IPS DF 19.7 (cell line): ENCODE measurements around the gene MRPS30.
"Not testable (repeated sequence)": the region's sequence is repeated elsewhere in the genome, so short reads cannot be mapped to it uniquely, and the experiment has no call there.

ENCODE experiments used
- DNase-seq: peaks from one replicate; pipeline ENCODE4 v3.0.0-alpha.2; 2013; ENCODE audit warnings: low read depth, low spot score

The MRPS30 gene

GRCh38 chr5:44821164-44821563 is 12.4 kb downstream of the MRPS30 start:
- DNase-seq, result no peak

GRCh38 chr5:44824662-44825061 is 15.9 kb downstream of the MRPS30 start:
- not testable (repeated sequence) for DNase-seq

GRCh38 chr5:44827681-44828080 is 18.9 kb downstream of the MRPS30 start:
- DNase-seq, result no peak

GRCh38 chr5:44828719-44829118 is 20.0 kb downstream of the MRPS30 start:
- no peak for DNase-seq

- no peak for DNase-seq
These were observed 22.2 kb downstream of the MRPS30 start for GRCh38 chr5:44830951-44831350.

- DNase-seq, result no peak
These were observed 24.5 kb downstream of the MRPS30 start for GRCh38 chr5:44833249-44833648.

- DNase-seq, result no peak
These were observed 26.9 kb downstream of the MRPS30 start for GRCh38 chr5:44835693-44836092.

- no peak for DNase-seq
These were observed 30.4 kb downstream of the MRPS30 start for GRCh38 chr5:44839018-44839681.

GRCh38 chr5:44842496-44843282 is 33.9 kb downstream of the MRPS30 start:
- DNase-seq, result no peak

- DNase-seq, result no peak
These were observed 36.0 kb downstream of the MRPS30 start for GRCh38 chr5:44844744-44845143.

- no peak for DNase-seq
These were observed 37.0 kb downstream of the MRPS30 start for GRCh38 chr5:44845777-44846176.

GRCh38 chr5:44847206-44847852 is 38.6 kb downstream of the MRPS30 start:
- no peak for DNase-seq

GRCh38 chr5:44860267-44860666 is 51.5 kb downstream of the MRPS30 start:
- no peak for DNase-seq

- no peak for DNase-seq
These were observed 54.1 kb downstream of the MRPS30 start for GRCh38 chr5:44862808-44863207.
